ENCODE data around the gene MLEC. TPM values are rescaled to one million over a fixed set of nuclear protein-coding genes. Genes with fewer than 3 reads are reported as not detected.
"Not testable (repeated sequence)": the region's sequence is repeated elsewhere in the genome, so short reads cannot be mapped to it uniquely, and the experiment has no call there.

The MLEC gene
- total RNA-seq, 1 donor from 2014 or later: 124 TPM

DNA sequence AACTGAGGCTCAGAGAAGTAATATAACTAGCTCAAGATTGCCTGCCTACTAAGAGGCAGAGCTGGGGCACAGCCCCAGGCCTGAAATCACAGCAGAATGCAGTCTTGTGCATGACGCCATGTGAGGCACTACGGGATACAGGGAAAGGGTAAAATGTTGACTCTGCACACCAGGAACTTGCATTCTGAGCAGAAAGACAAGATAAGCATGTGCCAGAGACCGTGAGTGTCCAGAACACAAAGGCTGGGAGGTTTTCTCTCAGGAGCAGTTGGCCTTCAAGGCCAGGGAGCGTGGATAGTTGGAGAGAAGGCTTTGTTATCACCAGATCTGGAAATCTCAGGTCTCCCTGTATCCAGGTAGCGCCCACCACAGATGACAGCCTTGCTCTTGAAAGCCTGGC is 23.2 kb upstream of the MLEC start:
- H3K4me3 ChIP-seq (ENCODE audit: low read depth, low read length): no peak overlapping the region
- TF ChIP-seq, protein P1, sequence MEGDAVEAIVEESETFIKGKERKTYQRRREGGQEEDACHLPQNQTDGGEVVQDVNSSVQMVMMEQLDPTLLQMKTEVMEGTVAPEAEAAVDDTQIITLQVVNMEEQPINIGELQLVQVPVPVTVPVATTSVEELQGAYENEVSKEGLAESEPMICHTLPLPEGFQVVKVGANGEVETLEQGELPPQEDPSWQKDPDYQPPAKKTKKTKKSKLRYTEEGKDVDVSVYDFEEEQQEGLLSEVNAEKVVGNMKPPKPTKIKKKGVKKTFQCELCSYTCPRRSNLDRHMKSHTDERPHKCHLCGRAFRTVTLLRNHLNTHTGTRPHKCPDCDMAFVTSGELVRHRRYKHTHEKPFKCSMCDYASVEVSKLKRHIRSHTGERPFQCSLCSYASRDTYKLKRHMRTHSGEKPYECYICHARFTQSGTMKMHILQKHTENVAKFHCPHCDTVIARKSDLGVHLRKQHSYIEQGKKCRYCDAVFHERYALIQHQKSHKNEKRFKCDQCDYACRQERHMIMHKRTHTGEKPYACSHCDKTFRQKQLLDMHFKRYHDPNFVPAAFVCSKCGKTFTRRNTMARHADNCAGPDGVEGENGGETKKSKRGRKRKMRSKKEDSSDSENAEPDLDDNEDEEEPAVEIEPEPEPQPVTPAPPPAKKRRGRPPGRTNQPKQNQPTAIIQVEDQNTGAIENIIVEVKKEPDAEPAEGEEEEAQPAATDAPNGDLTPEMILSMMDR (conservative IDR thresholded peaks at IDR 0.05; ENCODE audit: low read depth, low read length): no peak
- no peak for DNase-seq (ENCODE audit: low read depth)

DNA sequence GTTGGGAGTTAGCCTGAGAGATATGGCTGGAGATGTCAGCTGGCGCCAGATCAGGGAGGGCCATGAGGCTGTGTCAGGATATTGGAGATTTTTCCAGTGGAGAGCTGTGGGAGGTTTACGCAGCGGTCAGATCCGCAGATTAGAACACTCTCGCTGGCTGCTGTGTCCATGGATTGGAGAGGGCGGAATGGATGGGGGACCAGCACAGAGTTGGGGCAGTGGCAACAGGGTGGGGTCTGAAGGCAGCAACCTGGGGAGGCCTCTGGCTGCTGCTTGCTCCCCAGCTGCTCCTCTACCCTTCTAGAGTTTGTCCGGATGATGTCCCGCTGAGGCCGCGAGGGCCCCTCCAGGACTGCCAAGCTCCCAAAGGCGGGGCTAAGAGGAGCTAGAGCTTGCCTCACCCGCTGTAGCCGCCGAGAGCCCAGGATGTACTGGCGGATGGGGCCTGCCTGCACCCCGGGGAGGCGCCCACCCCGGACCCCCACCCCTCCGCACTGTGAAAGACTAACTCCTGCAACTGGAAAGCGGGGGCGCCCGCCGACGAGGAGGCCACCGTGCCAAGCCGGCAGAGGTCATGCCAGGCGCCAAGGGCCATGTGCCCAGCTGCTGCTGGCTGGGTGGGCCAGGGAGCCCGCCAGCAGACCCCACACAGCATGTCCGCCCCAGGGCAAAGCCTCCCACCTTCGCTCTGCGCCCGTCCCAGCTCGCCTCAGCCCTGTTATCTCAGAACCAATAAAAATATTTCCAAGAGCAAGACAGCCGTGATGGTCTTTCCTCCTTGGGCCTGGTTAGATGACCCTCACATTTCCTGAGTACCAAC is 20.2 kb upstream of the MLEC start:
- TF ChIP-seq, protein P1 (conservative IDR thresholded peaks at IDR 0.05; ENCODE audit: low read depth, low read length): no peak
- no peak overlapping the region for H3K4me3 ChIP-seq (ENCODE audit: low read depth, low read length)
- no peak for DNase-seq (ENCODE audit: low read depth)

DNA sequence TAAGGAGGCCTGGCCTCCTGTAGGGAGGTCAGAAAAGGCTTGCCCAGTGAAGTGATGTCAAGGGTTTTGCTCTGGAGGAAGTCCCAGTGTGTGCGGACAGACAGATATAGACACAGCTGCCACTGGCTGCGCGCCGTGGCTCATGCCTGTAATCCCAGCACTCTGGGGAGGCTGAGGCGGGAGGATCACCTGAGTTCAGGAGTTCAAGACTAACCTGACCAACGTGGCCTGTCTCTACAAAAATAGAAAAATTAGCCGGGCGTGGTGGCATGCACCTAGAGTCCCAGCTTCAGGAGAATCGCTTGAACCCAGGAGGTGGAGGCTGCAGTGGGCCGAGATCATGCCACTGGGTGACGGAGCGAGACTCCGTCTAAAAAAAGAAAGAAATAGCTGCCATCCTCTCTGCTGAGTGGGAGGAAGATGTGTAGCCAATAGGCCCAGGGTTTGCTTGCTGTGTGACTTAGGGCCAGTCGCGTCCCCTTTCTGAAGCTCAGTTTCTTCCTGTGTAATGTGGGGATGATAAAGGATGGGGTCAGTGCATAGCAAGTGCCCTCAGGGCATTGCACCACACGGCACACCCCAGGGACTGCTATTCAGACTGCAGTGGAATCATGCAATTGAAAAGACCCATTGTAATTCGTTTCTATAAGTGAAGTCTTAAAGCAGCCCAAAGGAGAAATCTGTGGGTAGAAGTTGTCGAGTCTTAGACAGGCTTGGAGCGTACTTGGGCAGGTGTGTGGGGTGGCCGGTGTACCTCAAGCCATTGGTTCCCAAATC is 18.7 kb upstream of the MLEC start:
- no peak for DNase-seq (ENCODE audit: low read depth)
- H3K4me3 ChIP-seq (ENCODE audit: low read depth, low read length): no peak overlapping the region
- TF ChIP-seq, protein P1 (conservative IDR thresholded peaks at IDR 0.05; ENCODE audit: low read depth, low read length): no peak

DNA sequence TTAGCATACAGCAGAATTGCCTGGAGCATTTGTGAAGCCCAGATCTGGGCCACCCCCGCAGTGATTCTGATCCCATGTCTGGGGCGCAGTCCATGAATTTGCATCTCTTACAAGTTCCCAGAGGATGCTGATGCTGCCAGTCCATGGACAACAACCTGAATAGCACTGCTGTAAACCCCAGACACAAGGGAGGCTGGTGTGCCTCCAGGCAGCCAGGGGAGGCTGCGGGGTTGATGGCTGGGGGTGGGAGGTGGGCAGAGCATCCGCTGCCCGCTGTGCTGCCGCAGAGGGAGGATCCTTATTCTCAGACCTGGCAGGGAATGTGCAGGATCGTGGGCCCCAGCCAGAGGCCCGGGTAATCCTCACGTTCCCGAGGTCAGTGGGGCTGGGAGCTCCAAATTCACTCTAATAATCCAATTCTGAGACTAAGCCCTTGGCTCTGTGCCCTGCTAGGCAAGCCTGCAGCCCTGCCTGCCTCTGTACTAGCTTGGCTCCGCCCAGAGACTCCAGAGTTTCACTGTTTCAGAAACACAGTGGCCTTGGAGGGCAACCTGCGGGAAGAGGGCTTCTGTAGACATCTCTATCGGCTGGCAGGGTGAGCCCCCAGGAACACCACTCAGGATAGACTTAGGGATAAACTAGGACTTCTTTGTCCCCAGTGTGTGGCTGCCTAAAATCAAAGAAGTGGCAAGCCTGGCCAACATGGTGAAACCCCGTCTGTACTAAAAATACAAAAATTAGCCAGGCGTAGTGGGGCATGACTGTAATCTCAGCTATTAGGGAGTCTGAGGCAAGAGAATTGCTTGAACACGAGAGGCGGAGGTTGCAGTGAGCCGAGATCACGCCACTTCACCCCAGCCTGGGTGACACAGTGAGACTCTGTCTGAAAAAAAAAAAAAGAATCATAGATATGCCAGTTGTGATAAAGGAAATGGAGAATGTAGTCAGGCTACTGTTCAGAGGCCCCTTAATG is 17.8 kb upstream of the MLEC start:
- no peak for DNase-seq (ENCODE audit: low read depth)
- TF ChIP-seq, protein P1 (conservative IDR thresholded peaks at IDR 0.05; ENCODE audit: low read depth, low read length): no peak
- H3K4me3 ChIP-seq (ENCODE audit: low read depth, low read length): peak overlapping the region; percentile 32

DNA sequence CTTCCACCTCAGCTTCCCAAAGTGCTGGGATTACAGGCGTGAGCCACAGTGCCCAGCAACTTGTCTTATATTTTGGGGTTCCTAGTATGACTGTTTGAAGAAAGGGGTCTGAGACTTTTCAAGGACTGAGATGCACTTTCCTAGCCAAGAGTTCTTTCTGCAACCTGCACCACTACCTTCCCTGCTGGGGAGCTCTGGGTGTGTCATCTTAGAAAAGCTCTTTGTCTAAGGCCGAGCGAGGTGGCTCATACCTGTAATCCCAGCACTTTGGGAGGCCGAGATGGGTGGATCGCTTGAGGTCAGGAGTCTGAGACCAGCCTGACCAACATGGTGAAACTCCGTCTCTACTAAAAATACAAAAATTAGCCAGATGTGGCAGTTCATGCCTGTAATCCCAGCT is 16.7 kb upstream of the MLEC start:
- not testable (repeated sequence) for H3K4me3 ChIP-seq (ENCODE audit: low read depth, low read length); DNase-seq (ENCODE audit: low read depth)

DNA sequence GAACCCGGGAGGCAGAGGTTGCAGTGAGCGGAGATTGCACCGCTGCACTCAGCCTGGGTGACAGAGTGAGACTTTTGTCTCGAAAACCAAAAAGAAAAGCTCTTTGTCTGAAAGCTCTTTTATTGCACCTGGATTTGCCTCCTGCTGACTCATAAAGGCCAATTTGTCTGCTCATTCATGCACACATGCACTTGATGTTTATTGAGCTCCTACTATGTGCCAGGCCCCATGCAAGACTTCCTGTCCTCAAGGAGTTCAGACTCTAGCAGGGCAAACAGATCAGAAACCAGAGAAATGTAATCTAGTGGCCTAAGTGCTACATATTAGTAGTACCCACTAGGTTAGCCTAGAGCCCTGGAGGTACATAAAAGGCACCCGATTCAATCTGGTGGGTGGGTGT is 16.3 kb upstream of the MLEC start:
- TF ChIP-seq, protein P1 (conservative IDR thresholded peaks at IDR 0.05; ENCODE audit: low read depth, low read length): no peak
- no peak for DNase-seq (ENCODE audit: low read depth)
- H3K4me3 ChIP-seq (ENCODE audit: low read depth, low read length): no peak overlapping the region
